Measurements from ENCODE around the gene TFF2. TPM values are rescaled to one million over a fixed set of nuclear protein-coding genes. Genes with fewer than 3 reads are reported as not detected.

The TFF2 gene
- total and polyA plus RNA-seq, 2 experiments from 2014 or later = not detected

- WGBS, 2 experiments (ENCODE audit: low coverage in 1 of 2, low lambda C conversion rate in 2 of 2, missing lambda C conversion rate in 2 of 2) = 53 to 60% methylated on average over 18 to 20 of the region's 20 CpGs
- Histone ChIP-seq H3K27ac (no peak overlapping the region), H2AFZ (no peak overlapping the region), H3K79me2 (ENCODE audit: insufficient read depth) (no peaks in the 10 kb centered on the region), H3F3A (ENCODE audit: insufficient read depth) (no peaks in the 10 kb centered on the region), H3K36me3 (ENCODE audit: low read depth) (no peaks in the 10 kb centered on the region), H3K9me3 (ENCODE audit: low read depth) (no peaks in the 10 kb centered on the region), H3K4me2 (ENCODE audit: unreplicated experiment) (no peak overlapping the region), H3K27me3 (replicated peaks; ENCODE audit: insufficient read depth) (peaks cover 6% of the 10 kb centered on the region), H4K20me1 (ENCODE audit: insufficient read depth) (no peaks in the 10 kb centered on the region), H3K9ac (no peak overlapping the region), H3K4me3 (no peak overlapping the region), H3K9me2 (ENCODE audit: insufficient read depth) (no peaks in the 10 kb centered on the region), H3K4me1 (ENCODE audit: insufficient read depth) (no peaks in the 10 kb centered on the region)
- in situ Hi-C loops (cut with MboI) = no loop called here
- TF ChIP-seq EZH2 (IDR thresholded peaks at IDR 0.05; ENCODE audit: insufficient read depth, poor library complexity, severe bottlenecking) (no peak), EZH2phosphoT487 (IDR thresholded peaks at IDR 0.05; ENCODE audit: insufficient read depth, low read depth) (no peak)
- no peak for DNase-seq
Measured at GRCh38 chr21:42317826-42318746, 32.7 kb downstream of the TFF2 start.

- no peak overlapping the region for H3K9ac ChIP-seq
- no peak overlapping the region for H3K4me2 ChIP-seq (ENCODE audit: unreplicated experiment)
- H3K27me3 ChIP-seq (replicated peaks; ENCODE audit: insufficient read depth) = peaks cover 6% of the 10 kb centered on the region
- no peaks in the 10 kb centered on the region for H3K79me2 ChIP-seq (ENCODE audit: insufficient read depth)
- no peak overlapping the region for H3K27ac ChIP-seq
- no peaks in the 10 kb centered on the region for H3K4me1 ChIP-seq (ENCODE audit: insufficient read depth)
- H3K36me3 ChIP-seq (ENCODE audit: low read depth) = no peaks in the 10 kb centered on the region
- H2AFZ ChIP-seq = no peak overlapping the region
- in situ Hi-C loops (cut with MboI) = no loop called here
- H4K20me1 ChIP-seq (ENCODE audit: insufficient read depth) = no peaks in the 10 kb centered on the region
- no peak for TF ChIP-seq EZH2phosphoT487 (IDR thresholded peaks at IDR 0.05; ENCODE audit: insufficient read depth, low read depth)
- no peak for TF ChIP-seq EZH2 (IDR thresholded peaks at IDR 0.05; ENCODE audit: insufficient read depth, poor library complexity, severe bottlenecking)
- no peak for DNase-seq
- H3K9me3 ChIP-seq (ENCODE audit: low read depth) = no peaks in the 10 kb centered on the region
- H3K4me3 ChIP-seq = no peak overlapping the region
- H3F3A ChIP-seq (ENCODE audit: insufficient read depth) = no peaks in the 10 kb centered on the region
- WGBS, 2 experiments (ENCODE audit: low coverage in 1 of 2, low lambda C conversion rate in 2 of 2, missing lambda C conversion rate in 2 of 2) = 37 to 41% methylated on average over 8 of the region's 8 CpGs
- H3K9me2 ChIP-seq (ENCODE audit: insufficient read depth) = no peaks in the 10 kb centered on the region
Measured at GRCh38 chr21:42317341-42317741, 33.5 kb downstream of the TFF2 start.

GRCh38 chr21:42316891-42317290, 33.9 kb downstream of the TFF2 start:
- no peaks in the 10 kb centered on the region for H3F3A ChIP-seq (ENCODE audit: insufficient read depth)
- no peak overlapping the region for H2AFZ ChIP-seq
- DNase-seq = no peak
- no peaks in the 10 kb centered on the region for H4K20me1 ChIP-seq (ENCODE audit: insufficient read depth)
- H3K36me3 ChIP-seq (ENCODE audit: low read depth) = no peaks in the 10 kb centered on the region
- H3K27me3 ChIP-seq (replicated peaks; ENCODE audit: insufficient read depth) = peaks cover 6% of the 10 kb centered on the region
- no peaks in the 10 kb centered on the region for H3K9me2 ChIP-seq (ENCODE audit: insufficient read depth)
- no peaks in the 10 kb centered on the region for H3K4me1 ChIP-seq (ENCODE audit: insufficient read depth)
- H3K4me3 ChIP-seq = no peak overlapping the region
- H3K9me3 ChIP-seq (ENCODE audit: low read depth) = no peaks in the 10 kb centered on the region
- H3K4me2 ChIP-seq (ENCODE audit: unreplicated experiment) = no peak overlapping the region
- no peak overlapping the region for H3K27ac ChIP-seq
- H3K9ac ChIP-seq = no peak overlapping the region
- H3K79me2 ChIP-seq (ENCODE audit: insufficient read depth) = no peaks in the 10 kb centered on the region
- TF ChIP-seq EZH2phosphoT487 (IDR thresholded peaks at IDR 0.05; ENCODE audit: insufficient read depth, low read depth) (no peak), EZH2 (IDR thresholded peaks at IDR 0.05; ENCODE audit: insufficient read depth, poor library complexity, severe bottlenecking) (no peak)
- in situ Hi-C loops (cut with MboI) = no loop called here
- 60 to 61% methylated on average over 16 of the region's 16 CpGs for WGBS, 2 experiments (ENCODE audit: low coverage in 1 of 2, low lambda C conversion rate in 2 of 2, missing lambda C conversion rate in 2 of 2)

GRCh38 chr21:42315296-42315891, 35.4 kb downstream of the TFF2 start, which contains the start of gene TFF3:
TSS of gene TFF3 (minus strand) at chr21:42315409. CDS start at chr21:42315374, 35 bp downstream.
- Histone ChIP-seq H3K36me3 (ENCODE audit: low read depth) (no peaks in the 10 kb centered on the region), H3K4me1 (ENCODE audit: insufficient read depth) (no peaks in the 10 kb centered on the region), H3F3A (ENCODE audit: insufficient read depth) (no peaks in the 10 kb centered on the region), H4K20me1 (ENCODE audit: insufficient read depth) (no peaks in the 10 kb centered on the region), H3K79me2 (ENCODE audit: insufficient read depth) (no peaks in the 10 kb centered on the region), H3K9ac (no peak within 1 kb of the TSS), H3K4me2 (ENCODE audit: unreplicated experiment) (no peak within 1 kb of the TSS), H3K27me3 (replicated peaks; ENCODE audit: insufficient read depth) (peaks cover 9% of the 10 kb centered on the region), H3K9me3 (ENCODE audit: low read depth) (no peaks in the 10 kb centered on the region), H3K4me3 (no peak within 1 kb of the TSS), H2AFZ (no peak within 1 kb of the TSS), H3K9me2 (ENCODE audit: insufficient read depth) (no peaks in the 10 kb centered on the region), H3K27ac (no peak within 1 kb of the TSS)
- in situ Hi-C loops (cut with MboI) = no loop called here
- TF ChIP-seq EZH2 (IDR thresholded peaks at IDR 0.05; ENCODE audit: insufficient read depth, poor library complexity, severe bottlenecking) = no peak
- no peak for TF ChIP-seq EZH2phosphoT487 (IDR thresholded peaks at IDR 0.05; ENCODE audit: insufficient read depth, low read depth)
- DNase-seq = no peak
- 70 to 72% methylated on average over 15 of the region's 15 CpGs for WGBS, 2 experiments (ENCODE audit: low coverage in 1 of 2, low lambda C conversion rate in 2 of 2, missing lambda C conversion rate in 2 of 2)

Measured in GM23248 (cell line).